ENCODE data around the gene TPST1. TPM values are rescaled to one million over a fixed set of nuclear protein-coding genes. Genes with fewer than 3 reads are reported as not detected.
"Not testable (repeated sequence)": the region's sequence is repeated elsewhere in the genome, so short reads cannot be mapped to it uniquely, and the experiment has no call there.

The TPST1 gene
- total RNA-seq, 2 donors from 2014 or later = 9.0 to 9.3 TPM

GRCh38 chr7:66376264-66376945, 171.3 kb downstream of the TPST1 start:
- Histone ChIP-seq H3K27me3 (no peaks in the 10 kb centered on the region), H3K36me3 (peaks cover 12% of the 10 kb centered on the region), H3K4me1 (no peaks in the 10 kb centered on the region), H3K4me3 (no peak overlapping the region), H3K27ac (no peak overlapping the region), H3K9me3 (peaks cover 0 to 15% of the 10 kb centered on the region in 2 donors)
- DNase-seq (ENCODE audit: low spot score) = no peak
- TF ChIP-seq CTCF (IDR thresholded peaks at IDR 0.05) = no peak

- peaks cover 12% of the 10 kb centered on the region for H3K36me3 ChIP-seq
- H3K4me1 ChIP-seq = no peaks in the 10 kb centered on the region
- no peak for DNase-seq (ENCODE audit: low spot score)
- H3K27me3 ChIP-seq = no peaks in the 10 kb centered on the region
- no peak for TF ChIP-seq CTCF (IDR thresholded peaks at IDR 0.05)
- peaks cover 0 to 15% of the 10 kb centered on the region in 2 donors for H3K9me3 ChIP-seq
- H3K27ac ChIP-seq = no peak overlapping the region
- H3K4me3 ChIP-seq = no peak overlapping the region
Measured at GRCh38 chr7:66377045-66377444, 171.9 kb downstream of the TPST1 start.

DNA sequence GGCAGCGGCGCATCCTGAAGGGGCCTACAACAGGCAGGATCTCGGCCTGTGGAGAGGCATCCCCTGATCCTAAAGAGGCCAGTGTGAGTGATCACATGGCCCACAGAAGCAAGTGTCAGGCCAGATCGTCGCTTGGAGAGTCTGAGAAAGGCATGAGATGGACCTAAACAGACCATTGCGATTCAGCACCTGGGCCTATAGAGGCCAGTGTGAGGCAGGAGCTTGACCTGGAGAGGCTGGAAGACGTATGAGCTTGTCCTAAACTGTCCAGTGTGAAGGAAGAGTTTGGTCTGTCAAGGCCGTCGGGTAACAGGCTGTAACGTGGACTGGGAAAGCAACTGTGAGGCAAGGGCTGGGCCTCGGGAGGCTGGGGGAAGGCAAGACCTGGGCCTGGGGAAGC, 172.6 kb downstream of the TPST1 start:
- Histone ChIP-seq H3K4me1 (no peaks in the 10 kb centered on the region), H3K27me3 (no peaks in the 10 kb centered on the region), H3K36me3 (peaks cover 12% of the 10 kb centered on the region), H3K27ac (no peak overlapping the region), H3K4me3 (no peak overlapping the region), H3K9me3 (peaks cover 0 to 15% of the 10 kb centered on the region in 2 donors)
- DNase-seq (ENCODE audit: low spot score) = no peak
- TF ChIP-seq CTCF (IDR thresholded peaks at IDR 0.05) = no peak

DNA sequence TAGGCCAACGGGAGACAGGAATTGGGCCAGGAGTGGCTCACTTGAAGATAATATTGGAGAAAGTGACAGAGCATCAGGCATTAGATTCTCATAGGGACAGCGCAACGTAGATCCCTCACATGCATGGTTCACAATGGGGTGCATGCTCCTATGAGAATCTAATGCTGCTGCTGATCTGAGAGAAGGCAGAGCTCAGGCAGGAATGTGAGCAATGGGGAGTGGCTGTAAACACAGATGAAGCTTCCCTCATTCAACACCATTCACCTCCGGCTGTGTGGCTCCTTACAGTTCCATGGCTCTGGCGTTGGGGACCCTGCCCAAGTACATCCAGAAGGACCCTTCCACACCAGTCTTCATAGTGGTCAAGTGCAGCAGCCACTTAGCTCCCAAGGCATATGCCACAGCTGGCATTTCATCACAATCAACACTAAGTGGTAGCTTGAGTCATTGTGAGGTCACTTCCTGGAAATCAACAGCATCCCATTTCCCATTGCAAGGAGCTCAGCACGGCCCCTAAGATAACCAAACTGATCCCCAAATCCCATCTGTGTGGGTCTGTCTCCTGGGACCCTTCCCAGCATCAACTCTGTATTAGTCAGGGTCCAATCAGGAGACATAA, 174.5 kb downstream of the TPST1 start:
- H3K27me3 ChIP-seq = no peaks in the 10 kb centered on the region
- no peak for TF ChIP-seq CTCF (IDR thresholded peaks at IDR 0.05)
- no peak overlapping the region for H3K27ac ChIP-seq
- DNase-seq (ENCODE audit: low spot score) = no peak
- H3K36me3 ChIP-seq = peaks cover 12% of the 10 kb centered on the region
- H3K4me3 ChIP-seq = no peak overlapping the region
- H3K4me1 ChIP-seq = no peaks in the 10 kb centered on the region
- peaks cover 0 to 15% of the 10 kb centered on the region in 2 donors for H3K9me3 ChIP-seq

GRCh38 chr7:66380272-66380888, 175.2 kb downstream of the TPST1 start:
- Histone ChIP-seq H3K27me3 (no peaks in the 10 kb centered on the region), H3K4me1 (no peaks in the 10 kb centered on the region), H3K36me3 (peaks cover 12% of the 10 kb centered on the region), H3K27ac (no peak overlapping the region), H3K4me3 (no peak overlapping the region), H3K9me3 (peaks cover 0 to 15% of the 10 kb centered on the region in 2 donors)
- no peak for DNase-seq (ENCODE audit: low spot score)
- TF ChIP-seq CTCF (IDR thresholded peaks at IDR 0.05) = no peak

GRCh38 chr7:66382182-66382923, 177.2 kb downstream of the TPST1 start:
- H3K36me3 ChIP-seq = peaks cover 12% of the 10 kb centered on the region
- H3K9me3 ChIP-seq = peaks cover 0 to 15% of the 10 kb centered on the region in 2 donors
- not testable (repeated sequence) for H3K4me3 ChIP-seq; H3K27me3 ChIP-seq; DNase-seq (ENCODE audit: low spot score); H3K27ac ChIP-seq; H3K4me1 ChIP-seq

GRCh38 chr7:66385191-66385905, 180.2 kb downstream of the TPST1 start:
- H3K36me3 ChIP-seq = not testable (repeated sequence)

GRCh38 chr7:66395128-66395571, 190.0 kb downstream of the TPST1 start:
- DNase-seq (ENCODE audit: low spot score); H3K27me3 ChIP-seq; H3K4me3 ChIP-seq; H3K36me3 ChIP-seq; H3K9me3 ChIP-seq; H3K27ac ChIP-seq; H3K4me1 ChIP-seq: not testable (repeated sequence)

More at GRCh38 chr7:66385191-66385905, 180.2 kb downstream of the TPST1 start:
- H3K4me3 ChIP-seq; H3K9me3 ChIP-seq; DNase-seq (ENCODE audit: low spot score); H3K27me3 ChIP-seq; H3K27ac ChIP-seq; H3K4me1 ChIP-seq: not testable (repeated sequence)
